ENCODE measurements around the gene PAK5.
A peak's percentile ranks its signal among the peaks of the same experiment; 100 is the strongest.

The PAK5 gene

DNA sequence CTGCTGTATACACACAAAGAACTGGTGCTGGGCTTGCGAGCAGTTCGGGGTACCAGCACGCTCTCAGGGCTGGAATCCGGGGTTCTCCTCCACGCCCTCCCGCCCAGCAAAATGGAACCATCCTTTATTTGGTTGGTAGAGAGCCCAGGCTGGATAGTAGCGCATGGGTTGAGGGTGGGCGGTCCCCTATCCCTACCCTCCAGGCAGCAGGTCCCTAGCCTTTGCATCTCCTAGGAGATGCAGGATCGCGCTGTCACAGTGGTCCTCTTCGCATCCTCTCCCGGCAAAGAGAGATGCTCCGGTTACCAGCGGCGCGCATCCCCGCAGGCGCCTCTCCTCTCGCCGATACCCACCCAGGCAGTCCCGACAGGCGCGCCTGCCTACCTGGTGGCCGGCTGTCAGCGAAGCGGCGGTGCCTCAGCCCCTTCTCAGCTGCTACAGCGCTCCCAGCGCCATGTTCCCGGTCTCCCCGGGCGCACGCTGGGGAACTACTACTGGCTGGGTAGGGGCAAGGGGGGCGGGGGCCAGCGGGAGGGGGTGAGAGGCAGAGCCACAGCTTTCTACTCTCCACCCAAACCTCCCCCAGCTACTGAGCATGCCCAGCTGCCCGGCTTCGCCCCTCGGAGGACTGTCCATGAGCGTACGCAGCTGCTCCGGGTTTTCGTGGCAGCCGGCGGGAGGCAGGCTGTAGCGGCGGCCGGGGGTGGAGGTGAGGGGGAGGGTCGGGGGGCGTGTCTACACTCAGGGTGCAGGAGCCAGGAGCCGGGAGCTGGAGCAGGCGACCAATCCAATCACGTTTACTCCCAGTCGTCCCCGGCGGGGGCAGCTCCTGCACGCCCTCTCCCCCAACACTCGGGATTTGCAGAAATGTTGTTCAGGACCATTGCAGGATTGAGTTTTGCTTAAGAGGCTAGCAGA, at the start of gene PAK5:
Gene PAK5, minus strand, starts transcription at position 699 of the 918 bp plus-strand sequence. CDS start 194,748 bp downstream, outside the sequence.
- H3K4me3 ChIP-seq (ENCODE audit: low read depth, low read length) = peak within 1 kb of the TSS; percentile 68

DNA sequence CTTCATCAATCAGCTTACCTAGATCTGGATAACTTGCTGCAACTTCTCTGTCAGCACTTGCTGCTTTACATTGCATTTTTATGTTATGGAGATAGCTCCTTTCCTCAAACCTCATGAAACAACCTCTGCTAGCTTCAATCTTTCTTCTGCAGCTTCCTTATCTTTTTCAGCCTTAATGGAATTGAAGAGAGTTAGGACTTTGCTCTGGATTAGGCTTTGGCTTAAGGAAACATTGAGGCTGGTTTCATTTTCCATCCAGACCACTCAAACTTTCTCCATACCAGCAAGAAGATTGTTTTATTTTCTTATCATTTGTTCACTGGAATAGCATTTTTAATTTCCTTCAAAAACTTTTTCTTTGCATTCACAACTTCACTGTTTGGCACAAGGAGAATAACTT, 48.8 kb upstream of the PAK5 start:
- no peak overlapping the region for H3K4me3 ChIP-seq (ENCODE audit: low read depth, low read length)

DNA sequence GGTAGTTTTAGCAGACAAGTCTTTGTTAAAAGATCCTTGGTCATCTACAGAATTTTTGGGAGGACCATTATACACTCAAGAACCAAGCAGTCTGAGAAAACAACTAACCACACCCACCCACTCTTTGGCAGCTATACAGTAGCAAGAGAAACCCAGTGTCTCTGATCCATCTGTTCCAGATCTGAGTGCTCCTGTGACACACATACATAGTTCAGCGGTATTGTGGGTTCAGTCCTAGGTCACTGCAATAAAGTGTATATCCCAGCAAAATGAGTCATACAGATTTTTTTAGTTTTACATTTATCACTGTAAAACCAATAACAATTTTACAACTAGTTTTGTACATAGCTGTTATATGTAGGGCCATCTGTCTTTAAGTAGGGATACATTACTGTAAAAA, 47.4 kb upstream of the PAK5 start:
- H3K4me3 ChIP-seq (ENCODE audit: low read depth, low read length) = no peak overlapping the region

DNA sequence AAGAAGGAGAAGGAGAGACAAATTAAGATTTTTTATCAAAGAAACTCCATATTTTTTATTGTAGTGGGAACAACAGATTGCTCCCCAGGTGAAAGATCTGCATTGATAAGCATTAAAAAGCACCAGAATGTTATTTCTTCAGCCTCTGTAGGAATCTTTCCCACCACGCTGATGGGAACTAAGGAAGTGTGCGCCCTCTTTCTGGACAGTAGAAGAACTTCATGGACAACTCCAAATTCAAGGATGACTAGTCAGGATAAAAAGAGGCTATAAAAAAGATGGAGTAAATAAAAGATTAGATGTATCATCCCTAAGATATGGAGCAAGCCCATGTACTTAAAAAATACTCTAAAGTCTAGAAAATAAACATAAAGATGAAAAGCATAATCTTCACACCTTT, 45.8 kb upstream of the PAK5 start:
- no peak overlapping the region for H3K4me3 ChIP-seq (ENCODE audit: low read depth, low read length)

DNA sequence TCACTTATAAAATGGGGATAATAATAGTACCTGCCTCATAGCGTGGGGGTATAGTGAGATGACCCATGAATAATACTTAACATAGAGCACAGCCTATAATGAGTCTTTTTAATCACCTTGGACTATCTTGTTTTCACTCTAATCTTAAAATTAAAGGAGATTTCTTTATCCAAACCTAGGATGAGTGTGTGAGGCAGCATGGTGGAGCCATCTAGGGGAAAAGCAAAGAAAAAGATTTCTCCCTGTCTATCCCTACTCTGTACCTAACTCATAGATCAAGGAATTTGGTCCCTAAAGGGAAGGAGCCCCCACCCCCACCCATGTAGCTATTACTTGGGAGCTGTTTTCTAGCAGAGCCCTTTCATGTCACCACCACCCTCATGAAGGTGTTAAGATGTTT, 45.2 kb upstream of the PAK5 start:
- no peak overlapping the region for H3K4me3 ChIP-seq (ENCODE audit: low read depth, low read length)

DNA sequence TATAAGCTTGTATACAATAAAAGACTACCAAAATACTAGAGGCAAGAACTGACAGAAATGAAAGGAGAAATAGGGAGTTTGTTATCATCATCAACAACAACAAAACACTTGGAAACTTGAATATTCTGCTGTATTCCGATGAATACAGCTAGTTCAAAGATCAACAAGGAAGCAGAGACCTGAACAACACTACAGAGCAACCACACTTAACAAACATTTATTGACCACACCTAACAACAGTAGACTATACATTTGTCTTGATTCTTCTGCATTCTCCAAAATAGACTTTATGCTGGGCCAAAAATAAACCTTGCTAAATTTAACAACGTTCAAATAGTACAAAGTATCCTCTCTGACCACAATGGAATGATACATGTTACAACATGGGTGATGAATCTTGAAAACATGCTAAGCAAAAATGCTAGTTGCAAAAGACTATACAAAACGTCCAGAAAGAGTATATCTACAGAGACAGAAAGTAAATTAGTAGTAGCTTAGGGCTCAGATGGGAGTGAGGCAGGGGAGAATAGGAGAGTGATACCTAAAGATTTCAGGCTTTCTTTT, 39.1 kb upstream of the PAK5 start:
- H3K4me3 ChIP-seq (ENCODE audit: low read depth, low read length) = no peak overlapping the region

DNA sequence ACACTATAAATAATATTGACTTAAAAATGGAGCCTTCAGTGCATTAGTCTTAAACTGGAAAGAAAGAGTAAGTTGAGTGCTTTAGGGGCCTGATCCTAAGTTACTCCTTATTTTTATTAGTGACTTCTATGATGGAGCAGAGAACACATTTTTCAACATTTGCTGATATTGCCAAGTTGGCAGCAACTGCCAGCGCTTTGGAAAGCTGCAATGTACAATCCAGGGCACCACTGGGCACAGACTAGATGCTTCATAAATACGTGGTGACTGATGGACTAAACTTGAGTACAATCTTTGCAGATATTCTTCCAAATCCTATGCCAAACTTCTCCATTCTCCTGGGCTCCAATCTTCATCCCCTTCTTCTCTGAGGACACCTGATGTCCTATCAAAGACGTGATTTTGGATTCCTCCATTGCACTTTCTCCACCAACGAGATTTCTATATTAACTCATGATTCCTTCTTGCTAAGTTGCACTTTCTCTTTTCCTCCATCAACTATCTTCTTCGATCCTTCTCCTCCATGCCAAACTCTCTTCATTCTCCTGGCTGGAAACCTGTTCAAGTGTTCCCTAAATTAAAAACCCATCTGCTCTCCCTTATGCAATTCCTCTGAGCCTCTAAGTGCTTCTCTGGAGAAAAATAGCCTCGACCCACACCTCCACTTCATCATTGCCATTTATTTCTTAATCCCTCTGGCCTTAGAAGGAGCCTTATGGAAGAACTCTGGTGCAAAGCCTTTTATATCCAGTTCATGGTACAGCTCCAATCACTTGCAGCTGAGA, 28.5 kb upstream of the PAK5 start:
- H3K4me3 ChIP-seq (ENCODE audit: low read depth, low read length) = no peak overlapping the region

DNA sequence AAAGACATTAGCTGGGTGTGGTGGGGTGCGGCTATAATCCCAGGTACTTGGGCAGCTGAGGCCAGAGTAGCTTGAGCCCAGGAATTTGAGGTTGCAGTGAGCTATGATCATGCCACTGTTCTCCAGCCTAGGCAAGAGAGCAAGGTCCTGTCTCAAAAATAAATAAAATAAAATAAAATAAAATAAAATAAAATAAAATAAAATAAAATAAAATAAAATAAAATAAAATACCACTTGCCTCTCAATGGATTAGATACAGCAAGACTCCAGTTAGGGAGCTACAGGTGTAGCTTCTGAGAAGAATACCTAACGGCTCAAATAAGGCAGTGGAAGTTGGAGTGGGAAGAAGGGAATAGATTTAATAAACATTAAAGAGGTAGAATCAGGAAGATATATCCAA, 13.7 kb upstream of the PAK5 start:
- H3K4me3 ChIP-seq (ENCODE audit: low read depth, low read length) = no peak overlapping the region

DNA sequence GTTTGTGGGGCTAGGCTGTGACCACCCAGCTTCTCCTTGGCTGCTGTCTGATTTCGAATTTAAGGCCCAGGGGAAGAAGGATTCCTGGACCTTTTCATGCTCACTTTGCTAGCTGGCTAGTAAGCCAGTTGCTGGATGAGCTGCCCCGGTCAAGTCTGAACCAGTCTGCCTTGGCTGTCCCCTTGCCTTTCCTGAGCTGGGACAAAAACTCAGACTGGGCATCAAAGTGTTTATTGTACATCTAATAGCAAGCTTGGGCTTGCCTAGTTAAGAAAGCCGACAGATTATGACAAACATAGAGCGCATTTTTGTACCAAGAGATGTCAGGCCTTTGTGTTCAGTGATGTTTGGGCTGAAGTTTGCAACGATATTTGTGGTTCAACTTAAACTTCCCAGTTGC, 750 bp upstream of the PAK5 start:
- H3K4me3 ChIP-seq (ENCODE audit: low read depth, low read length) = no peak overlapping the region

DNA sequence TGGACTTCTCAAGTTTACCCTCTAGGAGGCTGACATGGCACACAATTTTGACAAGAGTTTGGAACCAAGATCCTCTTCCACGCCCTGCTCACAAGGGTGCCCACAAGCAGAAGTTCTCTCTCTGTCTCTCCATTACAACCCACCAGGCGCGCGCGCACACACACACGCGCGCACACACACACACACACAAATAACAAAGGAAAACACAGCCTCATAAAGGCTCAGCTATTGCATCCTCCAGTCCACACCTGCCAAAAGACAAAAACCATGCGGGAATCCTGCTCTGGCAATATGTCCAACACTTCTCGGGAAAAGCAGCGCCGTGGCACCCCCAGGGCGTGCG, 870 bp downstream of the PAK5 start:
- peak overlapping the region; percentile 68 for H3K4me3 ChIP-seq (ENCODE audit: low read depth, low read length)

DNA sequence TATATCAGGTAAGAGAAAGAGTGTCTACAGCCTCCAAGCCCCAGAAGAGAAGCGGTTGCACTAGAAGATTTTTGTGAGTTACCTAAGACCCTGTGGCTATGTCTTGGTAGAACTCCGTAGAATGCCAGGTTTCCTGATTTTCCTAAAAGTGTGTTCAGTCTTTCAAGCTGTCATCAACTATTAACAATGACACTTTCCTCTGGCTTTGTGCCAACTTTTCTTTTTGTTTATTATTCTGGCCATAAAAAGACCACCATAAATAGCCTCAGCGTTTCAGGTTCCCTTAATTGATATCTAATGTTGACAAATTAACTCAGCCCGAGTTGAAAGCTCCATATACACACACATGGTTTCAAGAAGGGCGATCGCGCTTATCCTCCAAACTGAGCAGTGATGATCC, 1.2 kb downstream of the PAK5 start:
- no peak overlapping the region for H3K4me3 ChIP-seq (ENCODE audit: low read depth, low read length)

DNA sequence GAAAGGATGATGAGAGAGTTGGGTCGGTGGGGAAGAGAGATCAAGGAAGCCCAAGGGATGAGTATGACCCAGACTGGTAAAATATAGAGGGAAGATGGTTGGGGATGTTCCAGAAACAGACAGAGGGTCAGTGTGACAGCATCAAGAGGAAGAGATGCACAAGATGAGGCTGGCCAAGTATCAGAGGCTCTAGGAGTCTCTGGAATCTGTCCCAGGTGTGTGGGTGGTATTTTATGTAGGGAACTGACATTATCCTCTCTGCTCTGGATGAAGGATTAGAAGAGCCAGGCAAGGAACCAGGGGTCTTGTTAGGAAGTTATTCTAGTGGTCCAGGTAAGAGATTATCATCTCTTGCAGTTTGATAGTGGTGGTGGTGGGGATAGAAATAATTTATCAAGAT, 3.6 kb downstream of the PAK5 start:
- H3K4me3 ChIP-seq (ENCODE audit: low read depth, low read length) = no peak overlapping the region

DNA sequence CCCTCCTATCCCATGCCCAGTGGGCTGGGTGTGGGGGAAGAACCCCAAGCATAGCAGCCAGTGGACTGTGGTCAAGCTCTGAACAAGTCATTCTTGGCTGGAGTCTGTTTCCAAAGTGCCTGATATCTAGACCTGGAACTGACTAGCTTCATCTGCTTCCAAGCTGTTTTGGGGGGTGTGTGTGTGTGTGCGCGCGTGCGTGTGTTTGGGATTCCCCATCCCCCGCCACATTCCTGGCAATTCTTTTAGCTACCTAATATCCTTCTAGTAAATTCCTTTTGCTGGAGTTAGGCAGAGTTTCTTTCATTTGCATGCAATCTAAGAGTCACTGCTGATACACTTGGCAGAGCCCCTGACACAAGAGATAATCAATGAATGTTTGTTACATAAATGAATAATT, 7.8 kb downstream of the PAK5 start:
- no peak overlapping the region for H3K4me3 ChIP-seq (ENCODE audit: low read depth, low read length)

DNA sequence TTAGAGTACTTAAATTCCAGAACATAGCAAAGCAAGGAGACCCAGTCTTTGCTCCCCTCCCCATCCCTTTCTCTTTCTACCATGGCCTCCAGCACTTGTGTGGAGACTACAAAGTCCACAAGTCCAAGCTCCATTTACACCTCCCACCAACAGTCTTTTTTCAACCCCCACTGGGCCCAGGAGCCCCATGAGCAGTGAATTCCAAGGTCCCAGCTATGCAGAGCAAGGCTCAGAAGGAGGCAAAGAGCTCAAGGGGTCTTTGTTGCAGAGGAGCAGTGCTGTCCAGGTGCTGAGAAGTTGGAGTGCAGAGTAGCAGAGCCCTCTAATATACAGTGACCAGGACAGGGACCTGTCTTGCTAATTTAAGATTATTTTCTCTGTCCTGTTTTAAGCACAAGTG, 9.0 kb downstream of the PAK5 start:
- H3K4me3 ChIP-seq (ENCODE audit: low read depth, low read length) = no peak overlapping the region

DNA sequence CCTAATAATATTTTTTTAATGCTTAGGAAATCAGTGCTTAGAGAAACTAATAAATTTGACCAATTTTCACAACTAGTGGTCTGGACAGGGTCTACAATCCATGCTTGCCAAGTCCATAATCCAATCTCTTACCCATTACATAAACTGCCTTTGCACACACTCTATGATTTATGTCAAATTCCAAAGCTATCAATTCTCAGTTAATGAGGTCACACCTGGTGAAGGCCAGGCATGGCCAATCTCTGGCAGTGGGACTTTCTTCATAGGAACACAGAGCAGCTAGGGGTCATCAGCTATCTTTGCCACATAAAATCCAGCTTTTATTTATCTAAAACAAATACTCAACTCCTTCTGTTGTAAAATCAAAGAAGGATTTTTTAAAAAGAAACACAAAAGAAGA, 21.2 kb downstream of the PAK5 start:
- H3K4me3 ChIP-seq (ENCODE audit: low read depth, low read length) = no peak overlapping the region

DNA sequence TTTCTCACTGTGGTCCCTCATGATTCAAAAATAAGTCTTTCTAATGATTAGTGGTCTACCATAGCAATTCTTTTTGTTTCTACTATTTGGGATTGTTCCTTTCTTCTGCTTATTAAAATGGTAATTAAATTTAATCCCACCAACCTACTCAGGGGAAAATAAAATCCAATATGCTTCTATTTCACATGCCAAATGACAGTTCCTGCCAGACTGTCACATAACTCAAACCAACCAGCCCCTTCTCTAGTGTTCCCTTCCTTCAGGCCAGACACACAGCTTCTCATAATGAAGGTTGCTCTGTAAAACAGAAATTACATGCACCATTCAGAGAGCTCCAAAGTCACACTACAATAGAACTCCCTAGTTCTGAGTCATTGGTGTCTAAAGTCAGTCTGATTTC, 23.2 kb downstream of the PAK5 start:
- no peak overlapping the region for H3K4me3 ChIP-seq (ENCODE audit: low read depth, low read length)

DNA sequence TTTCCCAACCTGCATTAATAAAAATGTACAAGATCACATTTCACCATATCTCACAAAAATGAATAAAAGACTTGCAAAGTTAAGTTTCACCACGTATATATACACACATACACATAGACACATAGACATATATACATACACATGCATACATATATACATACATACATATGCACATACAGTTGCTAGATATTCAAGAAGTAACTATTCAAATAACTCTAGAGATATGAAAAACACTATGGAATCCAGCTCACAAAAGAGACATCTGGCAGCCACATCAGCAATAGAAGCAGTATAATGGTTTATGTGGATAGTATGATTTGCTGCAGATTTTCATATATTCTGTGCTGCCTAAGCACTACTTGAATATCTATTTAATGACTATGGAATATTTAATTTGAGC, 28.1 kb downstream of the PAK5 start:
- no peak overlapping the region for H3K4me3 ChIP-seq (ENCODE audit: low read depth, low read length)

DNA sequence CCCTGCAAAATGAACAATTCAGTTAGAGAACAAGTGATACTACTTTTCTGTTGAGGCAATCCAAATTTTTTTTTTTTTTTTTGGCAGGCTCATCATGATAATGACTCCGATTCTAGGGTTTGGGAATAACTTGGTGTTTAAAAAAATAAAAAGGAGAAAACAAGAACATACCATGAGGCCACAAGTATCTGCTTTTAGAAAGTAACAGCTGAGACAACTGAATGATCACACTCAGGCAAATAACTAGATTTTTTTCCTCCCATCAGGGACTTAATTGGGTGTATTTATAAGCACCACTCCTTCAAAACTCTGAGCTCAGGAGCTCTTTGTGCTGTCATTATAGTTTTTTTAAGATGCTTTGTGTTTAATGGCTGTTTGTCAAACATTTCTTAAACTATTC, 29.6 kb downstream of the PAK5 start:
- no peak overlapping the region for H3K4me3 ChIP-seq (ENCODE audit: low read depth, low read length)

DNA sequence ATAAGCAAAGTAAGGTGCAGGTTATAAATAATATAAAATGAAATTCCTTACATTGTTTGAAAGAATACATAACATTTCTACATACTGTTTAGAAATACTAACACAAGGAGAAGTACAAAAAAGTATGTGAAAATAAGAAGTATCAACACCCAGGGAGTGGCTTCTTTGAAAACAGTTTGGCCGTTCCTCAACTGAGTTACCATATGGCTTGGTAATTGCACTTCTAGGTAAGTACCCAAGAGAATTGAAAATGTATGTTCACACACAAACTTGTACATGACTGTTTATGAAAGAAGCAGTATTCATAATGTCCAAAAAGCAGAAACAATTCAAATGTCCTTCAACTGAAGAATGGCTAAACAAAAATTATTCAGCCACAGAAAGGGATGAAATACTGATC, 30.7 kb downstream of the PAK5 start:
- no peak overlapping the region for H3K4me3 ChIP-seq (ENCODE audit: low read depth, low read length)

DNA sequence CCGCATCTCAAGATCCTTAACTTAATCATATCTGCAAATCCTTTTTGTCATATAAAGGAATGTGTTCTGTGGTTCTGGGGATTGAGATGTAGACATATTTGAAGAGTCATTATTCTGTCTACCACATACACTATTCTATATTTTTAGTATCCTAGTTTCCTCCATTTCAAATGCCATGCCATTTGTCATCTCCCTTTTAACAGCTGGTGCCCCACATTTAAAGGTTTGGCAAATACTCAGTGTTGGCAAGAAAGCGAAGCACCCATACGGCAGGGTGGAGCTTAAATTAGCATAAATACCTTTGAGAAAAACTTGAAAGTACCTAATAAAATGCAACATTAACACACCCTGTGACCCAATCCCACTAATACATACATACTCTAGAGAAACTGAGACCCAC, 31.7 kb downstream of the PAK5 start:
- no peak overlapping the region for H3K4me3 ChIP-seq (ENCODE audit: low read depth, low read length)

DNA sequence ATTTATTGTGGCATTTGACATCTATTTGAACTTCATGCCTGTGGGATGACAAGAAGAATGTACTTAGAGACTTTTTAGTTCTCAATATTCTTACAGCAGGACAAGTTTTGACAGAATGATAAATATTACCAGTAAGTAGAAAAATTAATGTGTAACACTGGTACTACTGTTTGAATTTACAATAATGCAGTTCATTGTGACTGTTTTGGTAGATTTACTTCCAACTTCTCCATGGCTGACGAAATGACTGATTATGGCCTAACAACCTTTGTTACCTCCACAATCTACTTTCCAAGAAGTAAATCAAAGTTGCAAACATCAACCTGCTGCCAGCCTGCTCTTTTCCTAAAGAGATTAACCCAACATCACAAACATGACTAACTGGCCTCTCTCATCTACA, 38.5 kb downstream of the PAK5 start:
- H3K4me3 ChIP-seq (ENCODE audit: low read depth, low read length) = no peak overlapping the region

DNA sequence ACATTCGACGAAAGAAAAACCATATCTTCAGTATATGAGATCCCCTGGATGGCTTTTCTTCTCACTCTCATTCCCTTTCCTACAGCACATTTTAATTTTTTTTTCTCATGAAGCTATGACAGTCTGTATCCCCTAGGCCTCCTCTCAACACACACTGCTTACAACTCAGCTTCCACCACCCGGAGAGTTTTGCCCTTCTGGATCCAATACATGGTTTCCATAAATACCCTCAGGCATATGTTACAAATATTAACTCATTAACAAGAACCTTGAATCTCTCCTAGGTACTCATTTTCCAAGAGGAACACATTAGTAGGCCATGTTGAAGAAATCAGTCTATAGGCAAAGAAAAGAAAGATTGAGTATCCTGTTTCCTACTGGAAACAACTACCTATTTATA, 44.0 kb downstream of the PAK5 start:
- H3K4me3 ChIP-seq (ENCODE audit: low read depth, low read length) = no peak overlapping the region
